DMS114 treated with DMSO at 0.1 percent for 48 hours (cell line): ENCODE measurements around the gene LEF1.

Experiments used
- DNase-seq: peaks from one replicate; lab custom pipeline; 2025; ENCODE audit not compliant: unreplicated experiment; lab: John Stamatoyannopoulos, UW

Gene LEF1

GRCh38 chr4:108149588-108150380 lies 18.9 kb downstream of the LEF1 start:
- DNase-seq = no peak

- DNase-seq = no peak
Observed at GRCh38 chr4:108148316-108148715, 20.4 kb downstream of the LEF1 start.

GRCh38 chr4:108146819-108147218 lies 21.9 kb downstream of the LEF1 start:
- DNase-seq = no peak

GRCh38 chr4:108146336-108146735 lies 22.4 kb downstream of the LEF1 start:
- DNase-seq = no peak

GRCh38 chr4:108144451-108144850 lies 24.3 kb downstream of the LEF1 start:
- no peak for DNase-seq

- no peak for DNase-seq
Observed at GRCh38 chr4:108143515-108143914, 25.2 kb downstream of the LEF1 start.

GRCh38 chr4:108142870-108143269 lies 25.9 kb downstream of the LEF1 start:
- no peak for DNase-seq

GRCh38 chr4:108141213-108141950 lies 27.4 kb downstream of the LEF1 start:
- DNase-seq = no peak

GRCh38 chr4:108140328-108140727 lies 28.4 kb downstream of the LEF1 start:
- DNase-seq = no peak

GRCh38 chr4:108139089-108139488 lies 29.6 kb downstream of the LEF1 start:
- no peak for DNase-seq

GRCh38 chr4:108135549-108136209 lies 33.1 kb downstream of the LEF1 start:
- no peak for DNase-seq

- no peak for DNase-seq
Observed at GRCh38 chr4:108130955-108131354, 37.8 kb downstream of the LEF1 start.

- DNase-seq = no peak
Observed at GRCh38 chr4:108129196-108129595, 39.5 kb downstream of the LEF1 start.

GRCh38 chr4:108126806-108127205 lies 41.9 kb downstream of the LEF1 start:
- no peak for DNase-seq

GRCh38 chr4:108120789-108121188 lies 47.9 kb downstream of the LEF1 start:
- DNase-seq = no peak

GRCh38 chr4:108119199-108119800 lies 49.4 kb downstream of the LEF1 start:
- no peak for DNase-seq

- DNase-seq = no peak
Observed at GRCh38 chr4:108118505-108118904, 50.2 kb downstream of the LEF1 start.

- DNase-seq = no peak
Observed at GRCh38 chr4:108117418-108118182, 51.1 kb downstream of the LEF1 start.

GRCh38 chr4:108116423-108117168 lies 52.1 kb downstream of the LEF1 start:
- no peak for DNase-seq

GRCh38 chr4:108115168-108115526 lies 53.6 kb downstream of the LEF1 start:
- no peak for DNase-seq
